ENCODE data around the gene ODAD4.

The ODAD4 gene

GRCh38 chr17:41970901-41971331 lies 40.5 kb downstream of the ODAD4 start:
- ATAC-seq, result no peak
- Mint-ChIP-seq H3K27ac (no peak overlapping the region), H3K9me3 (no peaks in the 10 kb centered on the region), H3K36me3 (peaks cover 28% of the 10 kb centered on the region), H3K4me3 (no peak overlapping the region), H3K4me1 (peaks cover 75% of the 10 kb centered on the region), H3K27me3 (no peaks in the 10 kb centered on the region)

GRCh38 chr17:41971721-41972523 lies 41.5 kb downstream of the ODAD4 start:
- Mint-ChIP-seq H3K27me3 (no peaks in the 10 kb centered on the region), H3K9me3 (no peaks in the 10 kb centered on the region), H3K4me3 (no peak overlapping the region), H3K27ac (peak overlapping the region; percentile 74), H3K4me1 (peaks cover 83% of the 10 kb centered on the region), H3K36me3 (peaks cover 37% of the 10 kb centered on the region)
- no peak for ATAC-seq

- Mint-ChIP-seq H3K27ac (peak overlapping the region; percentile 74), H3K27me3 (no peaks in the 10 kb centered on the region), H3K36me3 (peaks cover 45% of the 10 kb centered on the region), H3K9me3 (no peaks in the 10 kb centered on the region), H3K4me1 (peaks cover 84% of the 10 kb centered on the region), H3K4me3 (peak overlapping the region; percentile 32)
- peak; percentile 99 for ATAC-seq
Measured at GRCh38 chr17:41972571-41973407, 42.4 kb downstream of the ODAD4 start.

GRCh38 chr17:41973408-41973811 lies 43.0 kb downstream of the ODAD4 start:
- H3K27ac Mint-ChIP-seq, result peak overlapping the region; percentile 74
- no peaks in the 10 kb centered on the region for H3K9me3 Mint-ChIP-seq
- no peaks in the 10 kb centered on the region for H3K27me3 Mint-ChIP-seq
- peaks cover 50% of the 10 kb centered on the region for H3K36me3 Mint-ChIP-seq
- H3K4me3 Mint-ChIP-seq, result peak overlapping the region; percentile 32
- peaks cover 82% of the 10 kb centered on the region for H3K4me1 Mint-ChIP-seq
- ATAC-seq, result no peak

GRCh38 chr17:41974031-41974430 lies 43.6 kb downstream of the ODAD4 start:
- Mint-ChIP-seq H3K4me3 (peak overlapping the region; percentile 18), H3K27ac (peak overlapping the region; percentile 74), H3K27me3 (no peaks in the 10 kb centered on the region), H3K36me3 (peaks cover 52% of the 10 kb centered on the region), H3K4me1 (peaks cover 80% of the 10 kb centered on the region), H3K9me3 (no peaks in the 10 kb centered on the region)
- no peak for ATAC-seq

GRCh38 chr17:41974658-41975057 lies 44.2 kb downstream of the ODAD4 start:
- no peaks in the 10 kb centered on the region for H3K27me3 Mint-ChIP-seq
- H3K27ac Mint-ChIP-seq, result peak overlapping the region; percentile 74
- peaks cover 52% of the 10 kb centered on the region for H3K36me3 Mint-ChIP-seq
- no peak for ATAC-seq
- H3K4me3 Mint-ChIP-seq, result no peak overlapping the region
- H3K9me3 Mint-ChIP-seq, result no peaks in the 10 kb centered on the region
- H3K4me1 Mint-ChIP-seq, result peaks cover 77% of the 10 kb centered on the region

GRCh38 chr17:41975099-41976083 lies 45.0 kb downstream of the ODAD4 start:
- Mint-ChIP-seq H3K4me3 (no peak overlapping the region), H3K4me1 (peaks cover 72% of the 10 kb centered on the region), H3K9me3 (no peaks in the 10 kb centered on the region), H3K27ac (peak overlapping the region; percentile 74), H3K27me3 (no peaks in the 10 kb centered on the region), H3K36me3 (peaks cover 60% of the 10 kb centered on the region)
- no peak for ATAC-seq

- ATAC-seq, result peak; percentile 68
- no peaks in the 10 kb centered on the region for H3K27me3 Mint-ChIP-seq
- peak overlapping the region; percentile 21 for H3K4me3 Mint-ChIP-seq
- peaks cover 68% of the 10 kb centered on the region for H3K36me3 Mint-ChIP-seq
- H3K27ac Mint-ChIP-seq, result peak overlapping the region; percentile 86
- peaks cover 65% of the 10 kb centered on the region for H3K4me1 Mint-ChIP-seq
- no peaks in the 10 kb centered on the region for H3K9me3 Mint-ChIP-seq
Measured at GRCh38 chr17:41976142-41976768, 45.8 kb downstream of the ODAD4 start.

- Mint-ChIP-seq H3K4me1 (peaks cover 54% of the 10 kb centered on the region), H3K4me3 (no peak overlapping the region), H3K36me3 (peaks cover 73% of the 10 kb centered on the region), H3K27me3 (no peaks in the 10 kb centered on the region), H3K27ac (peak overlapping the region; percentile 86), H3K9me3 (no peaks in the 10 kb centered on the region)
- no peak for ATAC-seq
Measured at GRCh38 chr17:41977991-41978390, 47.6 kb downstream of the ODAD4 start.

- Mint-ChIP-seq H3K9me3 (no peaks in the 10 kb centered on the region), H3K36me3 (peaks cover 73% of the 10 kb centered on the region), H3K4me3 (no peak overlapping the region), H3K27me3 (no peaks in the 10 kb centered on the region), H3K27ac (peak overlapping the region; percentile 70), H3K4me1 (peaks cover 24% of the 10 kb centered on the region)
- peak; percentile 31 for ATAC-seq
Measured at GRCh38 chr17:41982026-41982760, 51.8 kb downstream of the ODAD4 start.

GRCh38 chr17:41984454-41984853 lies 54.0 kb downstream of the ODAD4 start:
- Mint-ChIP-seq H3K4me3 (no peak overlapping the region), H3K27ac (peak overlapping the region; percentile 37), H3K36me3 (peaks cover 79% of the 10 kb centered on the region), H3K9me3 (no peaks in the 10 kb centered on the region), H3K4me1 (peaks cover 27% of the 10 kb centered on the region), H3K27me3 (no peaks in the 10 kb centered on the region)
- no peak for ATAC-seq

- Mint-ChIP-seq H3K9me3 (no peaks in the 10 kb centered on the region), H3K36me3 (peaks cover 77% of the 10 kb centered on the region), H3K27me3 (no peaks in the 10 kb centered on the region), H3K4me1 (peaks cover 27% of the 10 kb centered on the region), H3K27ac (peak overlapping the region; percentile 44), H3K4me3 (no peak overlapping the region)
- no peak for ATAC-seq
Measured at GRCh38 chr17:41985919-41986318, 55.5 kb downstream of the ODAD4 start.

GRCh38 chr17:41986634-41987033 lies 56.2 kb downstream of the ODAD4 start:
- Mint-ChIP-seq H3K4me1 (peaks cover 27% of the 10 kb centered on the region), H3K4me3 (no peak overlapping the region), H3K9me3 (no peaks in the 10 kb centered on the region), H3K36me3 (peaks cover 77% of the 10 kb centered on the region), H3K27me3 (no peaks in the 10 kb centered on the region), H3K27ac (peak overlapping the region; percentile 44)
- ATAC-seq, result no peak

- H3K4me1 Mint-ChIP-seq, result peaks cover 22% of the 10 kb centered on the region
- no peaks in the 10 kb centered on the region for H3K9me3 Mint-ChIP-seq
- H3K27me3 Mint-ChIP-seq, result no peaks in the 10 kb centered on the region
- peak overlapping the region; percentile 44 for H3K27ac Mint-ChIP-seq
- H3K4me3 Mint-ChIP-seq, result no peak overlapping the region
- no peak for ATAC-seq
- peaks cover 72% of the 10 kb centered on the region for H3K36me3 Mint-ChIP-seq
Measured at GRCh38 chr17:41987642-41988041, 57.2 kb downstream of the ODAD4 start.
